Ovary (tissue), 9 donors: ENCODE results near the gene CYP19A1. TPM values are rescaled to one million over a fixed set of nuclear protein-coding genes. Genes with fewer than 3 reads are reported as not detected.

ENCODE experiments used
- DNase-seq, 5 donors: peaks; one replicate each; pipeline ENCODE4 v3.0.0-alpha.2; 2019 to 2020
- H3K27ac ChIP-seq, 2 donors: fragments of 200-600 bp; one replicate each; pipeline versions ENCODE4 v1.5.1 to v1.8.0; 2019 to 2022
- H3K27me3 ChIP-seq: fragments of 200-600 bp; one replicate; pipeline ENCODE4 v1.8.0; 2022
- H3K36me3 ChIP-seq: fragments of 200-600 bp; sonication (generic); one replicate; pipeline ENCODE4 v1.5.1; 2019
- H3K4me1 ChIP-seq: one replicate; pipeline ENCODE4 v1.8.1; 2013; ENCODE audit warnings: mild to moderate bottlenecking, moderate library complexity; ENCODE audit not compliant: insufficient read depth
- H3K4me3 ChIP-seq: fragments of 200-600 bp; sonication (generic); one replicate; pipeline ENCODE4 v1.5.1; 2017
- H3K9me3 ChIP-seq, 2 donors: fragments of 200-600 bp in 1 of 2; sonication (generic) in 1 of 2; one replicate each; pipeline versions ENCODE4 v1.5.1 to v1.8.1; 2013 to 2019; ENCODE audit warnings: mild to moderate bottlenecking in 1 of 2, moderate library complexity in 1 of 2
- EP300 ChIP-seq: sonication (generic); formaldehyde crosslinking; IDR thresholded peaks from one replicate; pipeline ENCODE4 v1.6.1; 2017; ENCODE audit warnings: antibody characterized with exemption
- POLR2A ChIP-seq: fragments of 450-650 bp; IDR thresholded peaks from one replicate; pipeline ENCODE4 v1.6.1; 2017; ENCODE audit warnings: antibody characterized with exemption, mild to moderate bottlenecking, moderate library complexity
- WGBS, 3 donors: extraction: QIAGEN DNeasy Blood & Tissue Kit in 1 of 3; methylation state at CpG; one replicate each; pipeline versions ENCODE4 v1.1.5 to v1.1.7; 2013 to 2017; 5-methylcytosine and 5-hydroxymethylcytosine counted together
- intact Hi-C, 4 donors: fragments of 100-400 bp; cut with DNase I; formaldehyde crosslinking; loops; one replicate each; pipeline versions ENCODE4 v1.11.0 to v1.15.1; 2022 to 2023
- polyA plus RNA-seq, 2 donors: library from polyadenylated mRNA; stranded (reverse); fragments of 200-250 nt in 1 of 2; fragments of 350-450 nt in 1 of 2; fragmentation: Illumina TruSeq in 1 of 2; extraction: RNeasy Lipid Tissue Mini Kit (QIAGEN cat#74804) in 1 of 2; gene quantifications; one replicate each; pipeline ENCODE4 v1.2.3, GENCODE V29; 2013 to 2014
- total RNA-seq, 7 donors: library from RNA; depleted of rRNA in 2 of 7; stranded (reverse); fragments of >200 nt in 2 of 7; fragmentation: NEBNext Ultra II Directional in 3 of 7; extraction: Animal tissue kit (Norgen Biotek cat#: 25700) in 3 of 7; gene quantifications; one replicate each; pipeline versions ENCODE4 v1.1.0 to v1.2.4, GENCODE V29; 2016 to 2023
- TF ChIP-seq, protein P1 (sequence below), 3 donors: fragments of 450-650 bp in 2 of 3; fragments of 200-600 bp in 1 of 3; IDR thresholded peaks; one replicate each; pipeline versions ENCODE4 v1.5.1 to v1.8.0; 2016 to 2022; ENCODE audit warnings: antibody characterized with exemption in 3 of 3, mild to moderate bottlenecking in 1 of 3
- donor health status: DM: no; HTN: no; CAD: no; lungs with moderate emphysema.
- donor health status: DM: no; HTN: no; CAD: no.
- donor health status: Bipolar disorder and iron deficiency.
- donor health status: DM: yes; HTN: yes; CAD: no.
- donor health status: DM: no; HTN: no; CAD: no.
- donor health status: DM: yes; HTN: yes; CAD: no.

CYP19A1 gene
- total and polyA plus RNA-seq, 9 donors: 0.81 to 1,570 (median 1.4) TPM

DNA sequence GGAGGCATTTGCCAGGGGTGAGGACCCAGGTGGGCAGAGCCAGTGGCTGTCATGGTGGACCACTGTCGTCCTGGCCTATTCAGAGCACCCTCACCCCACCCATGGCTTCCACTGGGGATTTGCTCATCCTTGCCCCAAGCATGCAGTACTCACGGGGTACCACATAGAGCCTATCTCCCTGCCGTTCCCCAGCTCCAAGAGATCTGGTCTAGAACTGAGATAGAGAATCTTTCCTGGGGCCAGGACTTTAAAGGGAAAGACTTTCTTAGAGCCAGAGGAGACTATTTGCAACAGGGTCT, 166.8 kb downstream of the CYP19A1 start:
- intact Hi-C loops: no loop called here
- H3K27me3 ChIP-seq: no peaks in the 10 kb centered on the region
- no peaks in the 10 kb centered on the region for H3K36me3 ChIP-seq
- no peak overlapping the region for H3K27ac ChIP-seq
- H3K4me3 ChIP-seq: no peak overlapping the region
- H3K4me1 ChIP-seq: peaks cover 5% of the 10 kb centered on the region
- DNase-seq: no peak
- no peak for TF ChIP-seq EP300
- TF ChIP-seq POLR2A: no peak
- TF ChIP-seq, protein P1, sequence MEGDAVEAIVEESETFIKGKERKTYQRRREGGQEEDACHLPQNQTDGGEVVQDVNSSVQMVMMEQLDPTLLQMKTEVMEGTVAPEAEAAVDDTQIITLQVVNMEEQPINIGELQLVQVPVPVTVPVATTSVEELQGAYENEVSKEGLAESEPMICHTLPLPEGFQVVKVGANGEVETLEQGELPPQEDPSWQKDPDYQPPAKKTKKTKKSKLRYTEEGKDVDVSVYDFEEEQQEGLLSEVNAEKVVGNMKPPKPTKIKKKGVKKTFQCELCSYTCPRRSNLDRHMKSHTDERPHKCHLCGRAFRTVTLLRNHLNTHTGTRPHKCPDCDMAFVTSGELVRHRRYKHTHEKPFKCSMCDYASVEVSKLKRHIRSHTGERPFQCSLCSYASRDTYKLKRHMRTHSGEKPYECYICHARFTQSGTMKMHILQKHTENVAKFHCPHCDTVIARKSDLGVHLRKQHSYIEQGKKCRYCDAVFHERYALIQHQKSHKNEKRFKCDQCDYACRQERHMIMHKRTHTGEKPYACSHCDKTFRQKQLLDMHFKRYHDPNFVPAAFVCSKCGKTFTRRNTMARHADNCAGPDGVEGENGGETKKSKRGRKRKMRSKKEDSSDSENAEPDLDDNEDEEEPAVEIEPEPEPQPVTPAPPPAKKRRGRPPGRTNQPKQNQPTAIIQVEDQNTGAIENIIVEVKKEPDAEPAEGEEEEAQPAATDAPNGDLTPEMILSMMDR (IDR thresholded peaks at IDR 0.05): no peak
- whole genome bisulfite sequencing, 3 donors: 24 to 31% (median 26%) methylated on average over 3 of the region's 3 CpGs
- H3K9me3 ChIP-seq: no peaks in the 10 kb centered on the region

DNA sequence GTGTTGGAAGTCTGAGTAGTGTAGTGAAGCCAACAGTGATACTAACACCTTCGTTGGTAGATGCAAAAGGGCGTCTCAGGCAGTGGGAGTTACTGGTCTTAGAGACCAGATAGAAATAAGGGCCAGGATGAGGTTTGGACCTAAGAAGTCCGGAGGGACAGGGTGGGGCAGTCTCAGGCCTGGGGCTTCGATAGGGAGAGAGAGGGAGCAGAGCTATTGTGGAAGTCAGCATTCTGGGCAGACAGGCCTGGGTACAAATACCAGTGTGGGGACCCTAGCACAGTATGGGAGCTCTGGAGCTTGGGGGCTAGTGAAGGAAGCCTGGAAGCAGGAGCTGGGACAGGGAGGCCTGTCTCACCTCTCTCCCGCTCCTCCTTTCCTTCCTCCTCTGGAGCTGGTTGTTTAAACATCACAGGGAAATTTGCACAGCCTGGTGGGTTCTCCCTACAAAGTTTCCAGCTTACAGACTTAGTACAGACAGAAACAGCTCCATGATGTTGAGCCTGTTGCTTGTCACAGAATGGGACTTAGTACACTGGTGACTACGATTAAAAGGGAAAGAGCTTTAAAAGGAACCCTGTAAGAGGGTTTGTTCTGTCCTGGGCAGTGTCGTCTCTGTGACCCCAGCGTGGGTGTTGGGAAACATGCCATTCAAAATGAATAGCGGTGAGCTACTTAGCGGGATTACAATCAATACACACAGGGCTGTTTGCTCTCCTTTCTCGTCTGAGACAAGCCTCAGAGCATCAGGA, 167.3 kb downstream of the CYP19A1 start:
- Histone ChIP-seq H3K36me3 (no peaks in the 10 kb centered on the region), H3K4me1 (peaks cover 5% of the 10 kb centered on the region)
- 69 to 73% (median 70%) methylated on average over 11 of the region's 11 CpGs for WGBS, 3 donors

DNA sequence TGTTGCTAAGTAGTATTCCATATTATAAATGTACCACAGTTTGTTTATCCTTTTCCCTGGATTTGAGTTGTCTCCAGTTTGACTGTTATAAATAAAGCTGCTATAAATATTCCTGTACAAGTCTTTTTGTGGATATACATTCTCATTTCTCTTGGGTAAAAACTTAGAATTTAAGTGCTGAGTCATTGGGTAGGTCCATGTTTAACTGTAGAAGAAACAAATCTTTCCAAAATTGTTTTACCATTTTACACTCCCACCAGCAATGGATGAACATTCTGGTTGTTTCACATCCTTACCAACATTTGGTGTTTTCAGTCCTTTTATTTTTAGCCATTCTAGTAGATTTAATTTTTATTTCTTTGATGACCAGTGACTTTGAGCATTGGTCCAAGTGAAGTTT, 169.7 kb downstream of the CYP19A1 start:
- Histone ChIP-seq H3K9me3 (no peaks in the 10 kb centered on the region), H3K4me1 (peaks cover 5% of the 10 kb centered on the region), H3K27ac (no peak overlapping the region), H3K4me3 (no peak overlapping the region), H3K27me3 (no peaks in the 10 kb centered on the region), H3K36me3 (no peaks in the 10 kb centered on the region)
- intact Hi-C loops: loop anchor here in 1 of 4 donors (10.0 kb wide), 1 partner anchor 216 kb away; no protein-coding TSS in a partner anchor
- DNase-seq: no peak
- TF ChIP-seq EP300 (no peak), POLR2A (no peak)
- TF ChIP-seq, protein P1 (IDR thresholded peaks at IDR 0.05): no peak

More for the DNA sequence above, 167.3 kb downstream of the CYP19A1 start:
- intact Hi-C loops: no loop called here
- Histone ChIP-seq H3K27me3 (no peaks in the 10 kb centered on the region), H3K9me3 (no peaks in the 10 kb centered on the region), H3K27ac (no peak overlapping the region), H3K4me3 (no peak overlapping the region)
- TF ChIP-seq, protein P1 (IDR thresholded peaks at IDR 0.05): no peak
- no peak for TF ChIP-seq POLR2A
- no peak for TF ChIP-seq EP300
- DNase-seq: no peak

DNA sequence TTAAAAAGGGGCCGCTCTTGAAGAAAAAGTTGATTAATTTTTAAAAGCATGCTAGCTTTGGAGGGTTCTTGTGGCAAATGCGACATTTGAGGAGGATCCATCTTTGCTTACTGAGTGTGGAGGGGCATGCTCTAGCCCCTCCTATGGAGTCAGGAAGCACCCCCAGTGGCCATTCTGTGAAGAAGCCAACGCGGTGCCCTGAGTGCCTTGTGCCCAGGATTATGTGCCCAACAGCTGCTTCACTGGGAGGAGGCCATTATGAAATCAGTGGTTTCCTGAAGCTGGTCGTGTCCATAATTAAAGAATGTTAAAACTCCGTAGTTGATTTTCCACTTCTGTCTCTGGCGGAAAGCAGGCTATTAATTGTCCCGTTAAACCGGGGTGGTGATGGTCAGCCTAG, 174.6 kb downstream of the CYP19A1 start:
- H3K4me3 ChIP-seq: no peak overlapping the region
- no peak for DNase-seq
- no peak overlapping the region for H3K27ac ChIP-seq
- 65 to 76% (median 74%) methylated on average over 9 of the region's 9 CpGs for WGBS, 3 donors
- H3K36me3 ChIP-seq: no peaks in the 10 kb centered on the region
- H3K27me3 ChIP-seq: no peaks in the 10 kb centered on the region
- no peaks in the 10 kb centered on the region for H3K4me1 ChIP-seq
- no peaks in the 10 kb centered on the region for H3K9me3 ChIP-seq
- no peak for TF ChIP-seq POLR2A
- no peak for TF ChIP-seq EP300
- TF ChIP-seq, protein P1 (IDR thresholded peaks at IDR 0.05): no peak
- intact Hi-C loops: loop anchor here in 2 of 4 donors (1.0 to 10.0 kb wide), 2 partner anchors 28 to 221 kb away; no protein-coding TSS in a partner anchor
